Stimulated activated CD4-positive, alpha-beta T cell treated with anti-CD3 and anti-CD28 coated beads, TNF-alpha, amount 100 ng/mL, for 4 hours (primary cell): ENCODE measurements around the gene HIP1.
"Not testable (repeated sequence)": the region's sequence is repeated elsewhere in the genome, so short reads cannot be mapped to it uniquely, and the experiment has no call there.

ENCODE experiments used
- DNase-seq, 3 experiments: peaks; one replicate each; pipeline ENCODE4 v3.0.0-alpha.2; 2020; ENCODE audit warnings: low read depth in 3 of 3

Gene HIP1

GRCh38 chr7:75716992-75717626 lies 21.6 kb downstream of the HIP1 start:
- no peak for DNase-seq

GRCh38 chr7:75715864-75716263 lies 22.9 kb downstream of the HIP1 start:
- DNase-seq, result no peak

- DNase-seq, result no peak
These were observed 26.0 kb downstream of the HIP1 start for GRCh38 chr7:75712517-75713361.

- DNase-seq, result no peak
These were observed 26.9 kb downstream of the HIP1 start for GRCh38 chr7:75711656-75712514.

- no peak for DNase-seq
These were observed 27.7 kb downstream of the HIP1 start for GRCh38 chr7:75711076-75711475.

GRCh38 chr7:75704928-75705327 lies 33.8 kb downstream of the HIP1 start:
- DNase-seq, result no peak

GRCh38 chr7:75702515-75702914 lies 36.2 kb downstream of the HIP1 start:
- DNase-seq, result no peak

- no peak for DNase-seq
These were observed 38.7 kb downstream of the HIP1 start for GRCh38 chr7:75699993-75700392.

GRCh38 chr7:75698358-75698757 lies 40.4 kb downstream of the HIP1 start:
- DNase-seq, result no peak

- no peak for DNase-seq
These were observed 42.3 kb downstream of the HIP1 start for GRCh38 chr7:75696263-75697037.

GRCh38 chr7:75694638-75695399 lies 43.9 kb downstream of the HIP1 start:
- no peak for DNase-seq

GRCh38 chr7:75693668-75694067 lies 45.1 kb downstream of the HIP1 start:
- DNase-seq, result not testable (repeated sequence)

GRCh38 chr7:75691793-75692543 lies 46.8 kb downstream of the HIP1 start:
- no peak for DNase-seq

- no peak for DNase-seq
These were observed 48.6 kb downstream of the HIP1 start for GRCh38 chr7:75690121-75690523.

- DNase-seq, result no peak
These were observed 49.3 kb downstream of the HIP1 start for GRCh38 chr7:75689246-75690099.

- no peak for DNase-seq
These were observed 50.3 kb downstream of the HIP1 start for GRCh38 chr7:75688200-75689136.

GRCh38 chr7:75687246-75688088 lies 51.3 kb downstream of the HIP1 start:
- no peak for DNase-seq
